Effector memory CD4-positive, alpha-beta T cell (primary cell): ENCODE data around the gene LRRC3B.

ENCODE experiments used
- DNase-seq, 3 donors: peaks; one replicate each; pipeline ENCODE4 v3.0.0-alpha.2; 2020
- H3K27ac ChIP-seq: 2 replicates; pipeline ENCODE4 v1.7.0; 2013; ENCODE audit warnings: mild to moderate bottlenecking, low read length, moderate library complexity; ENCODE audit not compliant: insufficient read depth, poor library complexity, severe bottlenecking
- H3K27me3 ChIP-seq: replicated peaks from 2 replicates; pipeline ENCODE4 v1.7.0; 2013; ENCODE audit warnings: mild to moderate bottlenecking, low read length; ENCODE audit not compliant: insufficient read depth, control insufficient read depth, poor library complexity, severe bottlenecking
- H3K36me3 ChIP-seq: 2 replicates; pipeline ENCODE4 v1.7.0; 2013; ENCODE audit warnings: mild to moderate bottlenecking, low read length, moderate library complexity; ENCODE audit not compliant: control insufficient read depth, insufficient read depth
- H3K4me1 ChIP-seq: 2 replicates; pipeline ENCODE4 v1.7.0; 2013; ENCODE audit warnings: low read length, mild to moderate bottlenecking; ENCODE audit not compliant: control insufficient read depth, insufficient read depth, poor library complexity, severe bottlenecking
- H3K4me3 ChIP-seq: 2 replicates; pipeline ENCODE4 v1.7.0; 2013; ENCODE audit warnings: low read length, low read depth, mild to moderate bottlenecking; ENCODE audit not compliant: insufficient read depth, poor library complexity, severe bottlenecking
- H3K9me3 ChIP-seq: 2 replicates; pipeline ENCODE4 v1.7.0; 2013; ENCODE audit warnings: mild to moderate bottlenecking, low read length, moderate library complexity; ENCODE audit not compliant: control insufficient read depth

LRRC3B gene

DNA sequence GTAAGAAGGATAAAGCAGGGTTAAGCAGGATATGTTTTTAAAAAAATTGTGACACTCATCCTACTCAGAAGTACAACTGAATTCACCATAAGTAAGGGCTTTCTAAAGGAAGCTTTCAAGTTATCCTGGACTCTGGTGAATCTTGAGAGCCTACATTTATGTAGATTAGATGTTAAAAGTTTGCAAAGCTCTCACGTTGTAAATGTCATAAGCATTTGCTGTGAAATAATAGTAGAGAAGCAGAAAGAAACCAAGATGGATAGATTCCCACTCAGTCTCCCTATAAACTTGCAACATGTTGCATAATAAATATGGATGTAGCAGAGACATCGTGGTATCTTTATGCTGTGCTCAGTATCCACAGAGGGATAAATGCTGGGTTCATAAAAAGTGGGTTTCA is 77.0 kb downstream of the LRRC3B start:
- Histone ChIP-seq H3K4me3 (no peak overlapping the region), H3K36me3 (no peaks in the 10 kb centered on the region), H3K27ac (no peak overlapping the region), H3K9me3 (no peaks in the 10 kb centered on the region), H3K4me1 (no peaks in the 10 kb centered on the region), H3K27me3 (no peaks in the 10 kb centered on the region)
- DNase-seq, result no peak

DNA sequence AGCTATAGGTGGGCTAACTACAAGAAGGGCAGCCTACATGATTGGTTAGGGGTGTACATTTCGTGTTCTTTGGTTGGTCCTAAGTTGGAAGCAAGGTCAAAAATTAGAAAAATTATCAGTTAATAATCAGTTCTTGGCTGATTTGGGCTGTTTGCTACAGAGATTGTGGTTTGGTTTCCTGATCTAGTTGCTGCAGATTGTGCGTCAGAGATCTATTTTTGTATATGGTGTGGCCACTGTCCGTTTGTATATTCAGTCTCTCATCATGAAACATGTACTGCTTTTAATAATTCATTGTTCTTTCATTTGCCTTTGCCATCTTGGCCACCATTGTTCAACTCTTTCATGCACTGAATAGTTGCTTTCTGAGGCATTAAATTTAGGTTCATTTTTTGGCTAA is 80.9 kb downstream of the LRRC3B start:
- DNase-seq, result no peak

DNA sequence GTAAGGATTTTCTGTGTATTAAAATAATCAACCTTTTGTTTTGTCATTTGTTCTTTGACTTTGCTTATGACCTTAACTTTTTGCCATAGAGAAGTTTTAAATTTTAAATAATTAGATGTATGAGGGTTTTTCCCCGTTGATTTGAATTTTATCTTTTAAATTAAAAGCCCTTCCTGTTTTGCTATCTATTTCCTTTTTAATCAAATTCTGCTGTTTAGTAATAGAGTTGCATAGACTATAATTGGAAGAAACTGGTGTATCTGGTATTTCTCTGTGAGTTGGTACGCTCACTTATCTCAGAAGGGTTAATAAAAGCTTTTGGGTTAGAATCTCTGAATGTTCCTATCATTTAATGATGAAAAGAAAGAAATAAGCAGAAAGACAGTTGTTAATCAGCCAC is 82.2 kb downstream of the LRRC3B start:
- H3K4me3 ChIP-seq, result no peak overlapping the region
- H3K4me1 ChIP-seq, result no peaks in the 10 kb centered on the region
- no peaks in the 10 kb centered on the region for H3K9me3 ChIP-seq
- H3K36me3 ChIP-seq, result no peaks in the 10 kb centered on the region
- no peaks in the 10 kb centered on the region for H3K27me3 ChIP-seq
- no peak for DNase-seq
- H3K27ac ChIP-seq, result no peak overlapping the region

More for the DNA sequence above, 80.9 kb downstream of the LRRC3B start:
- Histone ChIP-seq H3K4me1 (no peaks in the 10 kb centered on the region), H3K36me3 (no peaks in the 10 kb centered on the region), H3K4me3 (no peak overlapping the region), H3K9me3 (no peaks in the 10 kb centered on the region), H3K27me3 (no peaks in the 10 kb centered on the region), H3K27ac (no peak overlapping the region)

DNA sequence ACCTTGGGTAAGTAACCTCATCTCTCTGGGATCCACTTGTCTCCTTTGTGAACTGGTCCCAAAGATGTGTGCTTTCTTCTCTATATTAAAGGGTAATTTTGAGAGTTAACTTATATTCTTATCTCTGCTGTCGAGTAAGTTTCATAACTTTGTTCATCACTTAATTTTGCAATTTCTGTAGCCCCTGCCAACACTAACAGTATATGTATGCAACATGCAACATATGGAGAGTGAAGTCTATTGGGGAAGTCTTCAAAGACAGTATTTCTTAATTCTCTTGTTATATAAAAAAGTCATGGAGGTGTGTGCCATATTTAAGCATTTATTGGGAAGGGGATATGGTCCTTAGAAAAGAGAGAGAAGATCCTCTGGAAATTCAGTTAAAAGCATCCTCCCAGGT is 85.9 kb downstream of the LRRC3B start:
- no peaks in the 10 kb centered on the region for H3K36me3 ChIP-seq
- H3K9me3 ChIP-seq, result no peaks in the 10 kb centered on the region
- no peak for DNase-seq
- no peak overlapping the region for H3K4me3 ChIP-seq
- no peaks in the 10 kb centered on the region for H3K27me3 ChIP-seq
- no peaks in the 10 kb centered on the region for H3K4me1 ChIP-seq
- no peak overlapping the region for H3K27ac ChIP-seq

DNA sequence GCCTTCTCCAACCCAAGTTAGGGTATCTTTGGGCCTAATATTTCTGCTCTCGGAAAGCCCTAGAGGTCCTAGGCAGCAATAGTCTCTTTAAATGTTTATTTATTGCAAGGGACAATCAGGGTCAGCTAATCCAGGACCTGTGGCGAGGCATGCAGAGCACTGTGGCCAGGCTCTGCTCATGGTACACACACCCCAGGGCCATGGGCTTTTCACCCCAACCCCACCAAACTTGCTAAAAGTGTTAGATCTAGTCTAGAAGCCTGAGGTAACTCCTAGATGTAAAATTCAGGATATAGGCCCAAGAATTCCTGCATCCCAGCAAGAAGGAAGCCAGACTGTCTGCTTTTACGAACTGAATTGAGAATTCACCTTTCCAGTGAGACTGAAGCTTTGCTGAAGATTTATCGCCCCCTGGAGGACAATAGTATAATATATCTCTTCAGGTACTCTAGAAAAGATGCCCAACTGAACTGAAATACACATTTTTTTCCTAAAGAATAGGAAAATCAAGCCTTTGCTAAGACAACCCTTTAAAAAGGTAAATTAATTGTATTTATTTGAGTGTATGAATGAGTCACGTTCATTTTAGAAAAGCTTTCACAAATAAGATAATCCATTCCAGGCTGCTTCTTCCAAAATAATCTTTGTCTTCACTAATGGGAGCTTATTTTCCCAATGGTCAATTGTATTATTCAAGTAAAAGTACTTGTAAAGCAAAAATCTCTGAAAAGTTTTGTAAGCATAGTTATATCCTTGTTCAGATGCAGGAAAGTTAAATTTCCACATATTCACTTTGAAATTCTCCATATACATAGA is 89.8 kb downstream of the LRRC3B start:
- no peak overlapping the region for H3K4me3 ChIP-seq
- H3K27ac ChIP-seq, result no peak overlapping the region
- no peaks in the 10 kb centered on the region for H3K36me3 ChIP-seq
- H3K9me3 ChIP-seq, result no peaks in the 10 kb centered on the region
- H3K27me3 ChIP-seq, result no peaks in the 10 kb centered on the region
- no peaks in the 10 kb centered on the region for H3K4me1 ChIP-seq
- DNase-seq, result no peak

DNA sequence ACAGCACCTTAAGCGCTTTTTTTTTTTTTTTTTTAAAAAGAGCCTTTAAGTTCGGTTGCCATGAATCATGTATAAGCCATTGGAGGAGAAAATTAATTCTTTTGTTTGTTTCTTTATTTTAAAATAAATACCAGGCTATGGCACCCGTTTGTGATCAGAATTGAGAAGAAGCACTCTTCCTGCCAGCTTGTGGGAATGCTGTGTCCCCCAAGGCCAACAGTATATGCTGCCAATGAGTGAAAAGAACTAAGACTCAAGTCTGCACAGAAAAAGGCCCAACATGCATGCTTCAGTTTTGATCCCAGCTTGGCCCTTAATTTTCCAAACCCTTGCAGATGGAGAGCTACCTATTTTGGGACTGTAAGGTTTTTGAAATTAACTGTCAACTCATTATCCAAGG is 90.5 kb downstream of the LRRC3B start:
- H3K36me3 ChIP-seq, result no peaks in the 10 kb centered on the region
- H3K27me3 ChIP-seq, result no peaks in the 10 kb centered on the region

DNA sequence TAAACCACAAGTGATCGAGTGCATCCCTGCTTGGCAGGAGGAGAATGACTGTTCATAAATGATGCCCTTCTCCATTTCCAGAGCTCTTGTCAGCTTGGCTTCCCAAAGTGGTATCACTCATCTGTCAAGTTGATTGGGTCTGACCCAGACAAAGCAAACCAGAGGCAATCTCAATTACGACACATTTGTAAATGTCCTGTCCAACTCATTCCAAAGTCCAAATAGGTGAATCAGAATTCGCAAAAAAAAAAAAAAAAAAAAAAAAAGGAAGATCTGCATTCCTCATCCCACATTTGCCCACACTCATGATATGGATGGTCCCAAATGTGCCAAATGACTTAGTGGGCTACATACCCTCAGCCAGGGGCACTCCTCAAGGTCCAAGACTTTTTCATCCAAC is 91.9 kb downstream of the LRRC3B start:
- no peak overlapping the region for H3K27ac ChIP-seq
- H3K36me3 ChIP-seq, result no peaks in the 10 kb centered on the region
- no peak for DNase-seq
- H3K4me1 ChIP-seq, result no peaks in the 10 kb centered on the region
- H3K27me3 ChIP-seq, result no peaks in the 10 kb centered on the region
- no peaks in the 10 kb centered on the region for H3K9me3 ChIP-seq
- H3K4me3 ChIP-seq, result no peak overlapping the region

More for the DNA sequence above, 90.5 kb downstream of the LRRC3B start:
- no peak overlapping the region for H3K4me3 ChIP-seq
- H3K9me3 ChIP-seq, result no peaks in the 10 kb centered on the region
- DNase-seq, result no peak
- no peak overlapping the region for H3K27ac ChIP-seq
- H3K4me1 ChIP-seq, result no peaks in the 10 kb centered on the region

DNA sequence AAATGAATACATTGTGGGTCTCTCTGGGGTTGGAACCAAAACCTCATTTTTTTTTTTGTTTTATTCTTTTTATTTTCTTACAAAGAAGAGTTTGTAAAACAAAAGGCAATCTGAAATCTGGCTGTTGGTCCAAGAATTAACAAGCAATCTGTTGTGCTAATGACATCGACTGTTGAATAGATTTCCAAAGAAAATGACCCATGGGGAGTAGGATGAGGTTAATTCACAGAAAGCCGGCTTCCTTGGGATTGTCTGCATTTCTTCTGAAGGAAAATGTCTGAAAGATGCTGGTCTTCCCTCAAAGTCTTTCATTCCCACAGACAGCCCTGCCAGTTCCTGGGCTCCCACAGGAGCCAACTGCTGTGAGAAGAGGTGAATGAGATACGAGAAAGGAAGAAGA is 92.9 kb downstream of the LRRC3B start:
- DNase-seq, result no peak
- Histone ChIP-seq H3K4me3 (no peak overlapping the region), H3K27ac (no peak overlapping the region), H3K36me3 (no peaks in the 10 kb centered on the region), H3K9me3 (no peaks in the 10 kb centered on the region), H3K4me1 (no peaks in the 10 kb centered on the region), H3K27me3 (no peaks in the 10 kb centered on the region)

DNA sequence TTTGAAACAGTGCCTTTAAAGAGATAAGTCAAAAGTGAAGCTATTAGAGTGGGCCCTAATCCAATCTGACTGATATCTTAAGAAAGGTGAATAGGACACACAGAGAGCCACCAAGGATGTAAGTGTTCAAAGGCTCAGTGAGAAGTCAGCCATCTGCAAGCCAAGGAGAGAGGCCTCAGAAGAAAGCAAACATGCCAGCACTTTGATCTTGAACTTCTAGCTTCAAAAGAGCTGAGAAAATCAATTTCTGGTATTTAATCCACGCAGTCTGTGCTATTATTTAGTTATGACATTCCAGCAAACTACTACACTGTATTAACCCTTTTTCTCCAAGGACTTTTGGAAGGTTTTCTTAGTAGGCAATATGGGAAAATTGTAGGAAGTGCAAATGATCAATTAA is 95.7 kb downstream of the LRRC3B start:
- no peaks in the 10 kb centered on the region for H3K4me1 ChIP-seq
- no peak for DNase-seq
- no peaks in the 10 kb centered on the region for H3K36me3 ChIP-seq
- no peak overlapping the region for H3K4me3 ChIP-seq
- H3K27me3 ChIP-seq, result no peaks in the 10 kb centered on the region
- H3K27ac ChIP-seq, result no peak overlapping the region
- H3K9me3 ChIP-seq, result no peaks in the 10 kb centered on the region

DNA sequence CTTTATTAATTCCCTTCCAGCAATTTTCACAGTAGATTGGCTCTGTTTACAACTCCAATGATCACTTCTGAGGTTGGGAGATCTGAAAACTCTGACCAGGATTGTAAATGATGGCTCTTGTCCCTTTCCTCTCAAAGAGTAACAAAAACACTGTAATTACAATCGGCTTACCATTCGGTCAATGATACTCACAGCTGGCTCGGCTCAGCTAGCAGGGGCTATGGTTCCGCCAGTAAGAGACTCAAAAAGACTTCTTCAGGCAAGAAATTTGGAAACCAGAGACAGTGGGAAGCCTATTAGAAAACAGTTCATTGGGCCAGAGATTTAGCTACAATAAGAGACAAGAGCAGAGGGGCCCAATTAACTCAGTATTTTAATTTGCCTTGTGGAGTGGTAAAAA is 96.6 kb downstream of the LRRC3B start:
- H3K4me1 ChIP-seq, result no peaks in the 10 kb centered on the region
- no peaks in the 10 kb centered on the region for H3K27me3 ChIP-seq
- H3K36me3 ChIP-seq, result no peaks in the 10 kb centered on the region
- DNase-seq, result no peak
- H3K27ac ChIP-seq, result no peak overlapping the region
- H3K4me3 ChIP-seq, result no peak overlapping the region
- H3K9me3 ChIP-seq, result no peaks in the 10 kb centered on the region
